Activated CD4-positive, alpha-beta T cell treated with anti-CD3 and anti-CD28 coated beads, Interleukin-2, amount 50 U/mL, for 24 hours (primary cell): Measurements from ENCODE around the gene MRGPRG.

ENCODE experiments used
- DNase-seq, 2 donors: peaks; one replicate each; pipeline ENCODE4 v3.0.0-alpha.2; 2020; ENCODE audit warnings: low read depth in 1 of 2, low spot score in 1 of 2

Gene MRGPRG

DNA sequence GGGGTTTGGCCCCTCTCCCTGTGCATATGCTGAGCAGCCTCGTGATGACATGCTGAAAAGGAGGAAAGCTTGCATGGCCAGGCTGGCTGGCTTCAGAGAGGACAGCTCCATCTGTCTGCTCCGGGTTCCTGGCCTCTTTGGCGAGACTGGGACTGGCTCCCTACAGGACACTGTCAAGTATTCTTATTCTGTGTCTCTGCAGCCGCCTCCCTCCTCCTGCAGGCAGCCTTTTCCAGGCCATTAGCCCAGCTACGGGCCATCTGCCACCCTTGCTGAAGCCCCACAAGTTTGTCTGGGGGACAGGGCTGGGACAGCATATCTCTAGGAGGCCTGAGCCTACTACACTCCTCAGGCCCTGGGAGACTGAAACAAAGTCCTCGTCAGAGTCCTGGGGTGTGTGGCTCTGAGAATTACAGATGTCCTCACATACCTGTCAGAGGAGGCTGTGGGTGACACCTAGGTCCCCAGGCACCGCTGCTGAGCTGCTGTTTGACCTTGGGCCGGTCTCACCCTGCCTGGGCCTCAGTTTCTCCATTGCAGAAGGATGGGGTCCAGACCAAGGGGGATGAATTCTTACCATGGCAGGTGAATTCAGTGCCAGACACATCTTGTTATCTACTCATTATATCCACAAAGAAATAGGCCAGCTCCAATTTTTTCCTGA is 11.0 kb downstream of the MRGPRG start:
- DNase-seq: no peak

DNA sequence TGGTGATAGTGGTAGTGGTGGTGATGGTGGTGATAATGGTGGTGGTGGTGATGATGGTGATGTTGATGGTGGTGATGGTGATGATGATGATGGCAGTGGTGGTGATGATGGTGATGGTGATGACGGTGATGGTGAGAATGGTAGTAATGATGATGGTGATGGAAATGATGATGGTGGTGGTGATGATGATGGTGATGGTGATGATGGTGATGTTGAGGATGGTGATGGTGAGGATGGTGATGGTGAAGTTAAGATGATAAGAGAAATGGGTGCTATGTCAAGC is 11.8 kb downstream of the MRGPRG start:
- no peak for DNase-seq

DNA sequence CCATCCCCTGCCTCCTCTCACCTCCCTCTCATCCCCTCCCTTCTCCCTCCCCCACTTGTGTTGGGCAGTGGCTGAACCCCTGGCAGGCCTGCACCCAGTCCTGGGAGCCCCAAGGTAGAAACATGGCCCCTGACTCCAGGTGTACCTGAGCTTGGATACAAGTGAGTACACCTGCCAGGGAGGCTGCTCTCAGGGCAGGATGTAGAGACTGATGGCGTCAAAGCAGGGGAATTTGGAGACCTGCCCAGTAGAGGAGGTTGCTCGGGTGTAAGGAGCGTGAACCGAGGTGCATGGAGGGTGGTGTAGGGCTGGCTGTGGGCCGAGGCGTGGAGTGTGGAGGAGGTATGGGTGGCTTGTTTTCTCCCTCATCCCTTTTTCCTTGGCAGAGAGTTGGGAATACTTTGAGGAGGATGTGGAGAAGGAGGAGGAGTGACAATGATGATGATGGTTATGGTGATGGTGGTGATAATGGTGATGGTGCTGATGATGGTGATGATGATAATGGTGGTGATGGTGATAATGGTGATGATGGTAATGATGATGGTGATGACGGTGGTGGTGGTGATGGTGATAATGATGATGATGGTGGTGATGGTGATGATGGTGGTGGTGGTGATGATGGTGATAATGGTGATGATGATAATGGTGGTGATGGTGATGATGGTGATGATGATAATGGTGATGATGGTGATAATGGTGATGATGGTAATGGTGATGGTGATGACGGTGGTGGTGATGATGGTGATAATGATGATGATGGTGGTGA is 12.3 kb downstream of the MRGPRG start:
- DNase-seq: no peak

DNA sequence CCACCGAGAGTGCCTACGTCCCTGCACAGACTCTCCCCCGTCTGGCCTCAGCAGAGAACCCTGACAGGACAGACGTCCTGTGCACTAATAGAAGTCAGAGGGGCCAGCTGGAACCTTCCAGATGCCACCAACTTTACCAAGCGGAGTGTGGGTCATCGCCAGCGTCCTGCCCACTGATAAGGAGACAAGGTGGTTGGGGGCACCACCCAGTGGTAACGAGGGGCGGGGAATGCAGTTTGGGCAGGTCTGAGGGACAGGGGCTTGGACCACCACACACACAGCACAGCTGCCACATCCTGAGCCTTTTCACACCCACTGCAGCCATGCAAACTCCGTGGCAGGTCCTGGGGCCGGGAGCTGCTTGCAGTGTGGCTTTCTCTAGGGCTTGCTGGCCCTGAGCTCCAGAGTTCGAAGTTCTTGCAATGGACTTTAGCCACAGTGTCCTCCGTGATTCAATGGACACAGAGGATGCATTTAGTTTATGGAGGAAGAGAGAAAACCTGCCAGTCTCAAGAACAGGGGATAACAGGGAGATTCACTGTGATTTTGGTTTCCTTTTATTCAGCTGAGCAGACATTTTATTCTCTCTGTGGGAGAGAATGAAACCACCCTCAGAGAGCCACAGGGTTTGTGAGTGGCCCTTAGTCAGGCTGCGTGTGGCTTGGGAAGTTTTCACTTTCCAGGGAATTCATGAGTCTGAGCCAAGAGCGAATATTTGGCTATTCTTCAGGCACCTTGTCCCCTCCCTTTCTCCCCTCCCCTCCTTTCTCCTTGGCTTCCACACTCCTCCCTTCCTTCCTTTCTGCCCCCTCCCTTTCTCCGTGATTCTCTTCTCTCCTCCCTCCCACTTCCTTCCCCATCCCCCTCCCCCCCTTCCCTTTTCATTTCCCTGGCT is 13.1 kb downstream of the MRGPRG start:
- no peak for DNase-seq

DNA sequence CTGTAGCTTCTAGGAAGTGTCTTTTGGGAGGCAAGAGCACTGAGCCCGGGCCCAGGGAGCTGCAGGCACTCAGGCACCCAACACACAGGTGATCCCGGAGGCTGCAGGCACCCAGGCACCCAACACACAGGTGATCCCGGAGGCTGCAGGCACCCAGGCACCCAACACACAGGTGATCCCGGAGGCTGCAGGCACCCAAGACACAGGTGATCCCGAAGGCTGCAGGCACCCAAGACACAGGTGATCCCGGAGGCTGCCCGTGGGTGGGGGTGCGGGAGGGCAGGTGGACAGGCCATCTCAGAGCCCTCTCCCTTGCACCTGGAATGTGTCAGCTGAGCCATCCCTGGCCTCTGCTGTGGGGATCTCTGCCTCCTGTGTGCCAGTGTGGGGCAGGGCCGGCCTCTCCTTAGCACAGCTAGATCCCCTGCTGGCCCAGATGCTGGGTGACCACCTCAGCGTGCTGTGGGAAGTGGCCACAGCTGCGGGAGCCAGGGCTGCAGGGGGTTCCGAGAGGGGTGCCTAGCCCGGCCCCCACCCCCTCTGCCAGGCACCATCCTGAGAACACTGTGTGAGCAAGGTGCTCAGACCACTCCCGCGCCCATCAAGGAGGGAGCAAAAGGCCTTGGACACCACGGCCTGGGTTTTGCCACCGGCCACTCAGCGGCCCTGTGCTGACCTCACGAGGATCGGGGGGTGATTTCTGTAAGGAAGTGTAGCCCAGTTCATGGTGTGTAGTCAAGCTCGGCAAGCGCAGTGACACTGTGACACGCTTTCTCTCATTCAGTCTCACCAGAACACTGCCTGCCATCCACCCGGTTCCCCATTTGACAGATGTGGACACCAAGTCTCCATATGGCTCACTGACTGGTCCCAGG is 14.2 kb downstream of the MRGPRG start:
- no peak for DNase-seq

DNA sequence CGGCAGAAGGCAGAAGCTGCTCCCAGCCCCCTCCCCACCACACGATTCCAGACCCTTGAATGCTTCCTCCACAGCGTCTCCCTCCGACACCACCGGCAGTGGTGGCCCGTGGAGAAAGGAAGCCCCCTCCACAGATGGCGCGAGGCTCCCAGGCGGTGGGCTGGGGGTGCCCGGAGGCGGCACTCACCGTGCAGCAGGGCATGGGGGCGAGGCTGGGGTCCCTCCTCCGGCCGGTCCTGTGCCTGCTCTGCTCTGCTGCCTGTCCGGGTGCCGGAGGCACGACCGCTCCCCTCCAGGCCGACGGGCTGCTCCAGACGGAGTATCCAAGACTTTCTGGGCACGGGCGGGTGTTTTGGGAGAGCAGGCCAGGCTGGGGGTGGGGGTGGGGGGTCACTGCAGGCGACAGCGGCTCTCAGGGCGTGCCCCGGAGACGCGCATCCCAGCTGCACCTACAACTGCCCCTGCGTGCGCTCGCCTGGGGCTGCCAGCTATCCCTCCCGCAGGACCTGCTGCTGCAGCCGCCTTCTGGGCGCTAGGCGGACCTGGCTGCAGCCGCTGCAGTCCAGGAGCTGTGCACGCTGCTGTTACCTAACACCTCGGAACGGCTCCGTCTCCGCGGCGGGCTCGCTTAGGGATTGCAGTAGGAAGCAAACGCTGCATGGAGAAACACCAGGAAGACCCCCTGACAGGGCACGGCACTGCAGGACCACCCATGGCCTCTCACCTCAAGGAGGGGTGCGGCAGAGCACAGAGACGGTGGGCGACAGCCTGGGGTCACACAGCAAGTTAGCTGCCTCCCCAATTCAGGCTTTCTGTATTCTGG is 15.2 kb downstream of the MRGPRG start:
- DNase-seq: no peak

DNA sequence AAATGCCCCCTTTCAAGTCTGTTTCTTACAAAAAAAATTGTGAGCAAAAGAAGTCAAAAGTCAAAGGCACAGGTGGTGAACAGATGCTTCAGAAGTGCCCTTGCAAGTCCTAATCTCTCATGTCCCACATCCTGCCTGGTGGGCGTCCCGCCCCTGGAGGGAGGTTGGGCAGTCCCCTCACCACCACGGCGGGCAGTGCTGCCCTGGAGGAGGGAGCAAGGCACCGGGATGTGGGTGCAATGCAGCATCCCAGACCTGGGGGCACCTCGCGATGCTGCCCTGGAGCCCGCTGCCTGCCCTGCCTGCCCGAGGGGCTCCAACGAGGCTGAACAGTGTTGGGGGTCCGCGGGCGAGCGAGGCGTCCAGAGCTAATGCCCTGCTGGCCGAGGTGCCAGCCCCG is 15.9 kb downstream of the MRGPRG start:
- DNase-seq: no peak

DNA sequence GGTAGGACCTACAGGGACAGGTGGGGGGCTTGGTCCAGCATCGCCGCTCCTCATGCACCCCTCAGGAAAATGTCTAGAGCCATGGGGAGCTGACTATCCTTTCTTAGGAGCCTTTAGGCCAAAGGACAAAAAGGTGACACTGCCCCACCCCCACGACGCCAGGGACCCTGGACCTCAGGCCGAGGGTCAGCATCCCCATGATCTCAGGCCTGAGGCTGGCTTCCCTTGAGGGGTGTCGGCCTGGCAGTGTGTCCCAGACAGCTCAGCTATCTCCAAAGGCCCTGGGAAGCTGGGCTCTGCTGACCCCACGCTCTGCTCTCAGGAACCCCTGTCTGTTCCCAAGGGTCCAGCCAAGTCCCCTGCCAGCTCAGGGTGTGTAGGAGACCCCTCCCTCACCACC is 16.3 kb downstream of the MRGPRG start:
- no peak for DNase-seq

DNA sequence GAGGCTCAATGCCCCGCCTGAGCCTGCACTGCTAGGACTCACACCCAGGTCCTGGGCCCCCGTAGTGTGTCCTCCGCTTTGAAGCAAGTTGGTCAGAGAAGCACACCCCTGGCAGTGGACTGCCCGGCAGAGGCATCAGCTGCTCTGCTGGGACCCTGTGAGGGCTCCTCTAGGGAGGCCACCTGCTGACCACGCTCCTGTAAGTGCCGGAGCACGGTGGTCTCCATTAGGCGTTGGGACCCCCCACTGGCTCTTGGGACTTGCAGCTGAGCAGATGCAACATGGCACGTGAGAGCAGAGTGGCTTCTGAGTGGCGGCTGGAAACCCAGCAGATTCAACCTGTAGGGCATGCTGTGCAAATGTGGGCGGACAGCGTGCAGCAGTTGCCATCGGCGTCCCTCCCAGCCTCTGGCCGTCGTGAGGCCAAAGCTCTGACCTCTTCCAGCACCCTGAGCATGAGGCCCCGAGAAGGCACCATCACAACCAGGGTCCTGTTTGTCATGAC is 16.9 kb downstream of the MRGPRG start:
- no peak for DNase-seq

DNA sequence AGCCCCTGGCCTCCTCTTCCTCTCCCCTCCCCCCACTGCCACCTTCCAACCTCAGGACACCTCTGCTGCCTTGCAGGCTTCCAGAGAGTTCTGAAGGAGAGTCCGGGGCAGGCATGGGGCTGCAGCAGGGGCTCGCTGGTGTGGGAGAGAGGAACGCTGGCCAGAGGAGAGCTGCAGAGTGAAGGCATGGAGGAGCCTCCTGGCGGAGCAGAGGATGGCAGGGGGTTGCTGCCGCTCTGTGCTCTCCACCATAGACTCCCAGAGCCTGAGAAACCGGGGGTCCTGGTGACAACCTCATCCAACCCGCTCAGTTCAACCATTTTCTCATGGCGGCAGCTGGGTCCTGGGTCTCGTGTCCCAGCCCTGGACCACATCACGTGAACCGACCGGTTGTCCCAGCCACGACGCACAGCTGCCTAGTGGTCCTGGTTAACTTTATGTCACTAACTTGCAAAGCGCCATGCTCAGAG is 17.5 kb downstream of the MRGPRG start:
- DNase-seq: no peak

DNA sequence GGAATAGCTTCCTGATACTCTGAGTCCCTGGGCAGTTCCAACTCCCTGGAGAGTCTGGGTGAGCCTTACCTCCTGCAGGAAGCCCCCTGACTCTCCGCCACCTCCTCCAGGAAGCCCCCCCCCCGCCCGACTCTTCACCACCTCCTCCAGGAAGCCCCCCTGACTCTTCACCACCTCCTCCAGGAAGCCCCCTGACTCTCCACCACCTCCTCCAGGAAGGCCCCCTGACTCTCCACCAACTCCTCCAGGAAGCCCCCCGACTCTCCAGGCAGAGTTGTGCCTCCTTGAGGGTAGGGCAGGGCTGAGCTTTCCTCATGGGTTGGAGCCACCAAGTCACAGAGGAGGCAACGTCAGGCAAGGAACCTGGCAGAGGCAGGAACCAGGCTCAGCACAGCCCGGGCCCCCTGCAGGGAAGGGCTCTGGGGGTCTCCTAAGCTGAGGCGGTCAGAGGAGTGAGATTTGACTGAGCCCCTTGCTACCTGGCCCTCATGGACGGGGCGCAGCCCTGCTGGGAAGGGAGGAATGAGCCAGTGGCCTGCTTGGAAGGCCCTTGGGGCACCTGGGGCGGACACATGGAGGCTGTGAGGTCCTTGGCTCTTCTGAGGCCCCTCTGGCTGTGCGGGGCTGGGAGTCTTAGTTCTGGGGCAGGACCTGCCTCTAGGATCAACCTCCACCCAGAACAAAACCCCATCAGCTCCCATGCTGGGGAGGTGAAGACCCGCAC is 18.1 kb downstream of the MRGPRG start:
- no peak for DNase-seq

DNA sequence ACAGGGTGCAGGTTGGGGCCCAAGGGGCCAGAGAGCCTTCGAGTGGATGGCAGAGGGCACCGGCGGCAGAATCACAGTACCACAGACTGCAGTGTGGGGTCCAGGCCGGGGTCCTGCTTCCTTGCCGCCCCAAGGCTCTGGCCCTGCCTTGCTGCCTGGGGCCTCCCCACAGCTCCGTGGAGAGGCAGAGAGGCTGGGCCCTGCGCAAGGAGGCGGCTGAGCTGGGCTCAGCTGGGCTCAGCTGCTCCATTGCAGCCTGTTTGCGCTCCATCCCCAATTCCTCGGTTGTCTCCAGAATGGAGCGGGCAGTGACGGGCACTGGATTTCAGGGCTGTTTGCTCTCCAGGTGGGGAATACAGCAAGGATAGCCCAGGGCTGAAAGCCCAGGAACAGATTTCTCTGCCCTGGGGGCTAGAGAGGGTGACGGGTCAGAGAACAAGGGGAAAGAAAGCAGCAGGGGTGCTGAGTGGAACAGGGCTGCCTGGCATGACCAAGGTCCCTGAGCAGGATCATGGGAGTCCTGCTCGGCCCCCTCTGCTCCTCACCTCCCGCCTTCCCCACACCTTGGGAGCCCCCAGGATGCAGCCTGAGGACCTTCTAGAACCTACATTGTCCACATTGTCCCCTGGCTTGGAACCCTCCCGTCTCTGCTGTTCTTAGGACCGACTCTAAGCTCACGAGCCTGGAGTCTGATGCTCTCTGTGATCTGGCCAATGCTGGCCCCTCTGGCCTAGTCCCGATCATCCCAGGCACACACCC is 18.9 kb downstream of the MRGPRG start:
- DNase-seq: no peak

DNA sequence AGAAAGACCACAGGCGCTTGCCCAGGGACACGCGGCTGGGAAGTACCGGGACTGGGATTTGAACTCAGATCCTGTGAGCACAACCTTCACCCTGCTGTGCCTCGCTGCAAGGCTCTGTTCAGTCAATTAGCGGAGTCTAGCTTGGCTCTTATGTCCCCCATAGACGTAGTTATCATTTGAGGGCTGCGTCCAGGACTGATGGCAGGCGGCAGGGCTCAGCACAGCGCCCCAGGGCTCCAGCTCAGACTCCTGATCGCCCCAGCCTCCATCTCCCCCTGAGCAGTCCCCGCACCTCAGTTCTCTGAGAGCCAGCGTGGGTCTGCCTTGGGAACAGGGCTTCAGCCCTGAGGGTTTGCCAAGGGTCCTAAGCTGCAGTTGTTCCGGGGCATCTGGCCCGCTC is 19.8 kb downstream of the MRGPRG start:
- DNase-seq: no peak

DNA sequence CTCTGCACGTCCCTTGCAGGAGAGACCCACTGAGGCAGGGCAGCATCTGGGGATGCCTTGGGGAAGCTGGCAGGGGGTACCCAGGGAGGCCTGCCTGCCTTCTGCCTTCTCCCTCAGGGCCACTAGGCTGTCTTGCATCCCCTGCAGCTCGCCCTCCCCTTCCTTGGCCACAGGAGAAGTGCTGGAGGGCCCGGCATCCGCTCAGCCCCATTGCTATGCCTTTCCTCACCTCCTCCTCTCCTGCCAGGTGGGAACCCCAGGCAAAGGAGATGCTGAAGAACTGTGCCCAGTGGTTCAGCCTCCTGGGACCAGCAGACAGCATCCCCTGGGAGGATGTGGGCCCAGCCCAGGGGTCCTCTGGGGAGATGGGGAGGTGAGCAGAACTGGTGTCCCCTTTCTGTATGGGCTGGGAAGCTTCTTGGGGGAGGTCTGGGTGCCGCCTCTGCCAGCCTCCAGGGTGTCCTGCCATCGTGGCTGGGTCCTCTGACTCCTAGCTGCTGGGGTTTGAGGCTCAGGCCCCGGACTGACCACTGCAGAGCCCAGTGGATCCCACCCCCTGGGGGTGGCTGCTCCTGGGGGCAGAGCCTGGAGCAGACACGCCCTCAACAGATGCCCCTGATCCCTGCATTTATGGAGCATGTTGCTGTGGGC is 20.6 kb downstream of the MRGPRG start:
- no peak for DNase-seq

DNA sequence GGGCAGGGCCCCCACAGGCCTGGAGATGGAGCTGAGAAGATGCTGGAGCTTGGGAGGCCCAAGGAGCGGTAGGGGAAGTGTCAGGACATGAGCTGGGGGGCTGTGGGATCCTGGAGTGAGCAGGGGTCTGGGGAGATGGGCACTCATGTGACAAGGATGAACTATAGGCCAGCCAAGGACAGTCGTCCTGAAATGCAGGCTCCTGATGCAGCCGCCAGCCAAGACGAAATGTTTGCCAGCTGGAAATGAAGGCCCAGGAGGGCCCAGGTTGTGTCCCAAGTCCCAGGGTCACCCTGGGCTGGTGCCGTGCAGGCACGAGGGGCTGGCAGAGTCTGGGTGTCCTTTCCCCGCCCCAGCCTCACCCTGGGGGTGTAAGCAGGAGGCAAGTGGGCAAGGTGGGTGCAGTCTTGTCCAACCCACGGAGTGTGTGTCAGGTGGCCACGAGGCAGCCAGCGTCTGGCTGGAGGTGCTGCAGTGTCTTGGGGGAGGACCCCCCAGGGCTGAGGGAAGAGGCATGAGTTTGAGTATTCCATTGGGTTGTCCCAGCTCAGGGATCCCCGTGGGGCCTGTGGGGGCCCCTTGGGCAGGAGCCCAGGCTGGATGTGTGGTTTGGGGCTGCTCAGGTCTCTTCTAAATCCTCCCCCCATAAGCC is 21.4 kb downstream of the MRGPRG start:
- DNase-seq: no peak

DNA sequence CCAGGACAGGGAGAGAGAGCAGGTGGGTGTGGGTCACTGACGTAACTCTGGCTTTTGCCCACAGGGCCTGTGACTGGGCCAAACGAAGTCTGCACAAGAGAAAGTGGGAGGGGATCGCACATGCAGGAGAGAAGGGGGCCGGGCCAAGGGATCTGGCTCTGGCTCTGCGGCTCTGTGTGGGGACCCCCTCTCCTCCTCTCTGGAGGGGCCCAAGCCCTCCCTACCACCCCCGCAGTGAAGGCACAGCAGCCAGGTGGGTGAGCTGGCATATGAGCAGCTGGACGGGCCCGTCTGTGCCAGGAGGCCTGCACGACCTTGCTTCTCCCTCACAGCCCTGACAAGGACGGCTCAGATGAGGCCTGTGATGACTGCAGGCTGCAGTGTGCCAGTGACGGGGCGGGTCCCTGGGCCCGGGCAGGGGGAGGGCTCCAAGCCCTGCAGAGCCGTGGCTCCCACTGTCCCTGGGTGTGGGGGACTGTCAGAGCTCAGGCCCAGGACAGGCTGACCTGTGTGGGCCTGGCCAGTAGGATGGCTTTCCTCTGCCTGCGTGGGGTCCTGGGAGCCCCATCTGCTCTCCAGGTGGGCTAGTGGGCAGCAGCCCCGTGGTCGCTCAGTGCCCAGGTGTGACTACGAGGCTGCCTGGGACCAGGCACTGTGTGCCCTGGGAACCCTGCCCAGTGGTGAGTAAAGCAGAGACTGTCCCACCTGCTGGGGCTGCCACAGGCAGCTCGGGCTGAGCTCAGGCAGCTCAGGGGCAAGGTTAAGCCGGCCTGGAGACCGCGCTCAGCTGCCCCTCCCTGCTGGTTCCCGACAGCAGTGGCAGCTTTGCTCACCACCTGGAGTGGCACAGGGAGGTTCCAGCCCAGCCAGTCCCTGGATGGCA is 22.2 kb downstream of the MRGPRG start:
- DNase-seq: no peak
